Activated B cell treated with CpG ODN at 0.5 μM for 24 hours (primary cell): ENCODE data around the gene ABCA1. TPM values are rescaled to one million over a fixed set of nuclear protein-coding genes. Genes with fewer than 3 reads are reported as not detected.
"Not testable (repeated sequence)": the region's sequence is repeated elsewhere in the genome, so short reads cannot be mapped to it uniquely, and the experiment has no call there.

ENCODE experiments used
- ATAC-seq: fragments of 200-7000 bp; cut with Tn5 transposase; one replicate; pipeline ENCODE4 v1.10.0; 2021; ENCODE audit warnings: low read depth, mild to moderate bottlenecking, moderate library complexity
- CTCF ChIA-PET: fragments of 350-600 bp; sonication (Branson Sonifier 250); formaldehyde crosslinking; loops from one replicate; lab custom pipeline; 2021; ENCODE audit warnings: antibody characterized with exemption; lab: Charles Lee
- POLR2A ChIA-PET: fragments of 350-600 bp; sonication (Branson Sonifier 250); formaldehyde crosslinking; loops from one replicate; lab custom pipeline; 2021; ENCODE audit warnings: antibody characterized with exemption; lab: Charles Lee
- DNase-seq: peaks from one replicate; pipeline ENCODE4 v3.0.0; 2022
- H3K27ac Mint-ChIP-seq: one replicate; pipeline ENCODE4 v1.8.0; 2020; ENCODE audit warnings: mixed read lengths
- H3K27me3 Mint-ChIP-seq: one replicate; pipeline ENCODE4 v1.8.0; 2021; ENCODE audit warnings: mixed read lengths
- H3K36me3 Mint-ChIP-seq: one replicate; pipeline ENCODE4 v1.8.0; 2021; ENCODE audit warnings: low read depth, mixed read lengths
- H3K4me1 Mint-ChIP-seq: one replicate; pipeline ENCODE4 v1.8.0; 2021; ENCODE audit warnings: mixed read lengths
- H3K4me3 Mint-ChIP-seq: one replicate; pipeline ENCODE4 v1.8.0; 2020; ENCODE audit warnings: mild to moderate bottlenecking, mixed read lengths
- H3K9me3 Mint-ChIP-seq: one replicate; pipeline ENCODE4 v1.8.0; 2020; ENCODE audit warnings: mixed read lengths
- intact Hi-C: fragments of 100-400 bp; cut with micrococcal nuclease; formaldehyde crosslinking; loops from one replicate; pipeline ENCODE4 v1.15.1; 2024
- total RNA-seq: library from RNA; stranded (reverse); gene quantifications from 2 replicates; pipeline ENCODE4 v1.2.3, GENCODE V29; 2022
- TF ChIP-seq, protein P1 (sequence below): fragments of 200-600 bp; IDR thresholded peaks from one replicate; pipeline ENCODE4 v1.8.0; 2022; ENCODE audit warnings: antibody characterized with exemption, mild to moderate bottlenecking

The ABCA1 gene
- total RNA-seq, 1 donor from 2014 or later: 2.3 TPM

DNA sequence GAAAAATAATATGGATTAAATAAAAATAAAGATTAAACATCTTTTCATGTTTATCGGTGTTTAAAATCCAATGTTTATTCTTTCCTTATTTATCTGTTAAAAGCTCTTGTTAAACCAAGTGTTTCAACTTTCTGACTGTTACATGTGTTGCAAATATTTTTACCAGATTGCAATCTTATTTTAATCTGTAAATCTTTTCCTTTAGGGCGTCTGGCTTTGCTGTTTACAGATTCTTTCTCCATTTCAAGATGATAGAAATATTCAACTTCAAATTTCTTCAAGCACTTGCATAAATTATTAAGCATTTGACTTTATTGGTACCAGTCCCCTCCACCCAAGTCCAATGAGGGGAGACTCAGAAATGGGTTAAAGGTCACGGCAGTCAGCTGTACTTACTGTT is 16.9 kb upstream of the ABCA1 start:
- POLR2A ChIA-PET: no interaction called here
- CTCF ChIA-PET: no interaction called here

DNA sequence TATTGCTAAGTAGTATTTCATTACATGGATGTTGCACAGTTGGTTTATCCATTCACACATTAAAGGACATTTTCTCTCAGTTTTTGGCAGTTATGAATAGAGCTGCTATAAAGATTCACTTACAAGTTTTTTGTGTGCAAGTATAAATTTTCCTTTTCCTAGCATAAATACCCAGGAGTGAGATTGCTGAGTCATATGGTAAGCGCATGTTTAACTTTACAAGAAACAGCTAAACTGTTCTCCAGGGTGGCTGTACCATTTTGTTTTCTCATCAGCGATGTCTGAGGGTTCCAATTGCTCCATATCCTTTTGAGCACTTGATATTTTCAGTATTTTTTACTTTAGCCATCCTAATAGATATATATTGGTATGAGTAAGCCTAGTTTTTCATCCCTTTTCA is 16.4 kb upstream of the ABCA1 start:
- POLR2A ChIA-PET: no interaction called here
- TF ChIP-seq, protein P1, sequence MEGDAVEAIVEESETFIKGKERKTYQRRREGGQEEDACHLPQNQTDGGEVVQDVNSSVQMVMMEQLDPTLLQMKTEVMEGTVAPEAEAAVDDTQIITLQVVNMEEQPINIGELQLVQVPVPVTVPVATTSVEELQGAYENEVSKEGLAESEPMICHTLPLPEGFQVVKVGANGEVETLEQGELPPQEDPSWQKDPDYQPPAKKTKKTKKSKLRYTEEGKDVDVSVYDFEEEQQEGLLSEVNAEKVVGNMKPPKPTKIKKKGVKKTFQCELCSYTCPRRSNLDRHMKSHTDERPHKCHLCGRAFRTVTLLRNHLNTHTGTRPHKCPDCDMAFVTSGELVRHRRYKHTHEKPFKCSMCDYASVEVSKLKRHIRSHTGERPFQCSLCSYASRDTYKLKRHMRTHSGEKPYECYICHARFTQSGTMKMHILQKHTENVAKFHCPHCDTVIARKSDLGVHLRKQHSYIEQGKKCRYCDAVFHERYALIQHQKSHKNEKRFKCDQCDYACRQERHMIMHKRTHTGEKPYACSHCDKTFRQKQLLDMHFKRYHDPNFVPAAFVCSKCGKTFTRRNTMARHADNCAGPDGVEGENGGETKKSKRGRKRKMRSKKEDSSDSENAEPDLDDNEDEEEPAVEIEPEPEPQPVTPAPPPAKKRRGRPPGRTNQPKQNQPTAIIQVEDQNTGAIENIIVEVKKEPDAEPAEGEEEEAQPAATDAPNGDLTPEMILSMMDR: no peak
- no peak overlapping the region for H3K4me3 Mint-ChIP-seq

More for the DNA sequence above, 16.9 kb upstream of the ABCA1 start:
- DNase-seq (no peak), ATAC-seq (no peak)
- Mint-ChIP-seq H3K4me1 (no peaks in the 10 kb centered on the region), H3K36me3 (no peaks in the 10 kb centered on the region), H3K9me3 (no peaks in the 10 kb centered on the region), H3K27ac (no peak overlapping the region), H3K27me3 (no peaks in the 10 kb centered on the region), H3K4me3 (no peak overlapping the region)
- intact Hi-C loops: no loop called here
- TF ChIP-seq, protein P1: no peak

DNA sequence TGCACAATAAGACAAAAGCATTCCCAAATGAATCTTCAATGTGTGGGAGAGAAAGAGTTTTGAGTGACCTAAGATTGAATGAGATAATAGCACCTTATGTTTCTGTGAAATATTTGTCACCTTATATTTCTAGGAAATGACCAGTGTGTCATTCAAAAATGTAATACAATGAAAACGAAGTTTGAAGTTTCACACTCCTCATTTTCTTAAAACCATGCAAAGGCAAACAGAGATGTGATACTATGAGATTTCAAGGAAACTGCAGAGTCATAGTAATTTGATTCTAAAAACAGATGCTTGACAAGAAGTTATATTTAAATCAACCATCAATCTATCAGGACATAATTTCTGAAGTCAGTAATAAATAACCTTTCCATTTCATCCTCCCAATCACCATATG is 13.6 kb upstream of the ABCA1 start:
- no peaks in the 10 kb centered on the region for H3K27me3 Mint-ChIP-seq
- TF ChIP-seq, protein P1: no peak
- POLR2A ChIA-PET: no interaction called here
- no peak overlapping the region for H3K27ac Mint-ChIP-seq
- intact Hi-C loops: no loop called here
- no peak for DNase-seq
- H3K36me3 Mint-ChIP-seq: no peaks in the 10 kb centered on the region
- no peaks in the 10 kb centered on the region for H3K4me1 Mint-ChIP-seq
- no peaks in the 10 kb centered on the region for H3K9me3 Mint-ChIP-seq
- H3K4me3 Mint-ChIP-seq: no peak overlapping the region
- CTCF ChIA-PET: no interaction called here
- ATAC-seq: no peak

More for the DNA sequence above, 16.4 kb upstream of the ABCA1 start:
- no peak for DNase-seq
- no peak for ATAC-seq
- Mint-ChIP-seq H3K9me3 (no peaks in the 10 kb centered on the region), H3K36me3 (no peaks in the 10 kb centered on the region), H3K27me3 (no peaks in the 10 kb centered on the region), H3K27ac (no peak overlapping the region), H3K4me1 (no peaks in the 10 kb centered on the region)
- CTCF ChIA-PET: no interaction called here
- intact Hi-C loops: no loop called here

DNA sequence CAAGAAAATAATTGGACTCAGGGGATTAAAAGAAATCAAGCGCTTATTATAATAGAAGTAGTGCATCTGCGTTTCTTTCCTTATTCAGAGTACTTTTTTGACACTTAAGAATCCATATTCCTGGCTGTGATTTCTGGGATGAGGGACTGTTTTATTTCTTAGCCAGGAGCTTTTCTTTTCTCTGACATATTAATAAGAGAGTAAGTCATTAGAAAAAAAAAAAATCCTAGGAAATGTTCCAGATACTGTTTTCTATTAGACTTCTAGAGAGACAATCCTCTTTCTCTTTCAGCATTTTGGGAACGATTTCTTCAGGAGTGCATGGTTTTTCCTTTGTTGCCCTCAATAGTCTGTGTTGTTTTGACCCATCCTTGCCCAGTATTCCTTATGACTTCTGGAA is 8.3 kb upstream of the ABCA1 start:
- Mint-ChIP-seq H3K9me3 (no peaks in the 10 kb centered on the region), H3K4me1 (peaks cover 8% of the 10 kb centered on the region), H3K27ac (no peak overlapping the region), H3K4me3 (no peak overlapping the region), H3K36me3 (no peaks in the 10 kb centered on the region), H3K27me3 (no peaks in the 10 kb centered on the region)
- ChIA-PET CTCF (no interaction called here), POLR2A (no interaction called here)
- no peak for ATAC-seq
- no peak for DNase-seq
- intact Hi-C loops: no loop called here
- TF ChIP-seq, protein P1: no peak

DNA sequence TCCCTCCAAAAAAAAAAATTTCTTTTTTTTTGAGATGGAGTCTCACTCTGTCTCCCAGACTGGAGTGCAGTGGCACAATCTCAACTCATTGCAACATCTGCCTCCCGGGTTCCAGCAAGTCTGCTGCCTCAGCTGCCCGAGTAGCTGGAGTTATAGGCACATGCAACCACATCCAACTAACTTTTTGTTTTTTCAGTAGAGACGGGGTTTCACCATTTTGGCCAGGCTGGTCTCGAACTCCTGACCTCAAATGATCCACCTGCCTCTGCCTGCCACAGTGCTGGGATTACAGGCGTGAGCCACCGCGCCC is 7.5 kb upstream of the ABCA1 start:
- H3K27me3 Mint-ChIP-seq, H3K27ac Mint-ChIP-seq, CTCF ChIA-PET: not testable (repeated sequence)

More for the DNA sequence above, 7.5 kb upstream of the ABCA1 start:
- H3K4me1 Mint-ChIP-seq, DNase-seq, H3K36me3 Mint-ChIP-seq, intact Hi-C loops, ATAC-seq, H3K4me3 Mint-ChIP-seq, H3K9me3 Mint-ChIP-seq: not testable (repeated sequence)
- POLR2A ChIA-PET: interaction anchor here (0.6 kb wide), 1 partner anchor 11 kb away, joined by 11 read pairs; no protein-coding TSS in a partner anchor
